RCC 7860 (cell line): ENCODE measurements around the gene ARHGAP36.

ENCODE experiments used
- DNase-seq: peaks from one replicate; pipeline ENCODE4 v3.0.0-alpha.2; 2015; ENCODE audit warnings: low spot score
- FAIRE-seq: peaks from 2 replicates; lab custom pipeline; 2012; peaks lifted over from hg19 to GRCh38; lab: Jason Lieb, UNC

The ARHGAP36 gene

GRCh38 chrX:131068945-131069719 lies 11.0 kb downstream of the ARHGAP36 start:
- FAIRE-seq (no peak), DNase-seq (no peak)

- FAIRE-seq, result no peak
- DNase-seq, result no peak
These were observed 14.9 kb downstream of the ARHGAP36 start for GRCh38 chrX:131072871-131073571.

GRCh38 chrX:131073607-131074006 lies 15.5 kb downstream of the ARHGAP36 start:
- DNase-seq (no peak), FAIRE-seq (no peak)

GRCh38 chrX:131081772-131082740 lies 23.9 kb downstream of the ARHGAP36 start:
- no peak for FAIRE-seq
- no peak for DNase-seq

GRCh38 chrX:131083510-131084142 lies 25.5 kb downstream of the ARHGAP36 start:
- no peak for FAIRE-seq

GRCh38 chrX:131084145-131084544 lies 26.0 kb downstream of the ARHGAP36 start:
- no peak for DNase-seq
- FAIRE-seq, result no peak

More at GRCh38 chrX:131083510-131084142, 25.5 kb downstream of the ARHGAP36 start:
- no peak for DNase-seq

- FAIRE-seq (no peak), DNase-seq (no peak)
These were observed 78.6 kb downstream of the ARHGAP36 start for GRCh38 chrX:131136776-131137175.

- no peak for FAIRE-seq
- DNase-seq, result no peak
These were observed 80.9 kb downstream of the ARHGAP36 start for GRCh38 chrX:131139072-131139471.
